Activated naive CD4-positive, alpha-beta T cell treated with anti-CD3 and anti-CD28 coated beads, Interleukin-2, amount 50 U/mL, for 24 hours (primary cell): Measurements from ENCODE around the gene CBX5.
"Not testable (repeated sequence)": the region's sequence is repeated elsewhere in the genome, so short reads cannot be mapped to it uniquely, and the experiment has no call there.

ENCODE experiments used
- H3K27ac Mint-ChIP-seq: one replicate; pipeline ENCODE4 v1.8.0; 2021; ENCODE audit warnings: mild to moderate bottlenecking, mixed read lengths
- H3K27me3 Mint-ChIP-seq: one replicate; pipeline ENCODE4 v1.8.0; 2021; ENCODE audit warnings: mixed read lengths
- H3K36me3 Mint-ChIP-seq: one replicate; pipeline ENCODE4 v1.8.0; 2021; ENCODE audit warnings: mixed read lengths
- H3K4me1 Mint-ChIP-seq: one replicate; pipeline ENCODE4 v1.8.0; 2021; ENCODE audit warnings: mixed read lengths
- H3K4me3 Mint-ChIP-seq: one replicate; pipeline ENCODE4 v1.8.0; 2021; ENCODE audit warnings: mild to moderate bottlenecking, mixed read lengths
- H3K9me3 Mint-ChIP-seq: one replicate; pipeline ENCODE4 v1.8.0; 2021; ENCODE audit warnings: mixed read lengths

Gene CBX5

GRCh38 chr12:54279632-54280467 lies at the start of gene CBX5:
Gene CBX5 (minus strand): TSS chr12:54280122. CDS start chr12:54257650, 22,472 bp downstream.
- no peaks in the 10 kb centered on the region for H3K9me3 Mint-ChIP-seq

GRCh38 chr12:54328595-54329337 lies 48.8 kb upstream of the CBX5 start:
- H3K27ac Mint-ChIP-seq: peak overlapping the region; percentile 70
- H3K36me3 Mint-ChIP-seq: peaks cover 7% of the 10 kb centered on the region
- peak overlapping the region; percentile 75 for H3K4me3 Mint-ChIP-seq
- no peaks in the 10 kb centered on the region for H3K9me3 Mint-ChIP-seq
- H3K27me3 Mint-ChIP-seq: no peaks in the 10 kb centered on the region
- H3K4me1 Mint-ChIP-seq: peaks cover 66% of the 10 kb centered on the region

More at GRCh38 chr12:54279632-54280467, at the start of gene CBX5:
- H3K36me3 Mint-ChIP-seq: peaks cover 4% of the 10 kb centered on the region
- no peaks in the 10 kb centered on the region for H3K27me3 Mint-ChIP-seq
- no peak within 1 kb of the TSS for H3K27ac Mint-ChIP-seq
- no peak within 1 kb of the TSS for H3K4me3 Mint-ChIP-seq
- H3K4me1 Mint-ChIP-seq: peaks cover 49% of the 10 kb centered on the region

GRCh38 chr12:54325442-54326109 lies 45.7 kb upstream of the CBX5 start:
- not testable (repeated sequence) for H3K27me3 Mint-ChIP-seq, H3K9me3 Mint-ChIP-seq, H3K36me3 Mint-ChIP-seq
- peak overlapping the region; percentile 96 for H3K27ac Mint-ChIP-seq
- H3K4me3 Mint-ChIP-seq: peak overlapping the region; percentile 100
- H3K4me1 Mint-ChIP-seq: peaks cover 46% of the 10 kb centered on the region

- Mint-ChIP-seq H3K9me3 (no peaks in the 10 kb centered on the region), H3K27ac (peak within 1 kb of the TSS; percentile 96), H3K4me3 (peak within 1 kb of the TSS; percentile 100), H3K27me3 (no peaks in the 10 kb centered on the region), H3K36me3 (peaks cover 6% of the 10 kb centered on the region), H3K4me1 (peaks cover 38% of the 10 kb centered on the region)
Measured at GRCh38 chr12:54324617-54325441, 44.9 kb upstream of the CBX5 start, which contains the start of gene COPZ1. Gene COPZ1 (plus strand): TSS chr12:54325131. CDS start chr12:54325164, 33 bp downstream.

GRCh38 chr12:54321363-54321762 lies 41.4 kb upstream of the CBX5 start:
- peaks cover 13% of the 10 kb centered on the region for H3K4me1 Mint-ChIP-seq
- no peaks in the 10 kb centered on the region for H3K9me3 Mint-ChIP-seq
- no peaks in the 10 kb centered on the region for H3K27me3 Mint-ChIP-seq
- peaks cover 4% of the 10 kb centered on the region for H3K36me3 Mint-ChIP-seq
- H3K4me3 Mint-ChIP-seq: no peak overlapping the region
- no peak overlapping the region for H3K27ac Mint-ChIP-seq

- H3K27ac Mint-ChIP-seq, H3K9me3 Mint-ChIP-seq, H3K27me3 Mint-ChIP-seq, H3K4me3 Mint-ChIP-seq, H3K36me3 Mint-ChIP-seq, H3K4me1 Mint-ChIP-seq: not testable (repeated sequence)
Measured at GRCh38 chr12:54312309-54312708, 32.4 kb upstream of the CBX5 start.

- Mint-ChIP-seq H3K4me3 (no peak overlapping the region), H3K4me1 (no peaks in the 10 kb centered on the region), H3K9me3 (no peaks in the 10 kb centered on the region), H3K27ac (no peak overlapping the region), H3K36me3 (no peaks in the 10 kb centered on the region), H3K27me3 (peaks cover 1% of the 10 kb centered on the region)
Measured at GRCh38 chr12:54311051-54311450, 31.1 kb upstream of the CBX5 start.

- H3K27ac Mint-ChIP-seq: no peak overlapping the region
- no peak overlapping the region for H3K4me3 Mint-ChIP-seq
- H3K27me3 Mint-ChIP-seq: peaks cover 15% of the 10 kb centered on the region
- no peaks in the 10 kb centered on the region for H3K4me1 Mint-ChIP-seq
- no peaks in the 10 kb centered on the region for H3K9me3 Mint-ChIP-seq
- no peaks in the 10 kb centered on the region for H3K36me3 Mint-ChIP-seq
Measured at GRCh38 chr12:54306925-54307741, 27.2 kb upstream of the CBX5 start.

GRCh38 chr12:54304187-54304810 lies 24.4 kb upstream of the CBX5 start:
- Mint-ChIP-seq H3K4me1 (peaks cover 11% of the 10 kb centered on the region), H3K27ac (no peak overlapping the region), H3K27me3 (peaks cover 26% of the 10 kb centered on the region), H3K9me3 (no peaks in the 10 kb centered on the region), H3K4me3 (no peak overlapping the region), H3K36me3 (no peaks in the 10 kb centered on the region)

GRCh38 chr12:54303640-54304039 lies 23.7 kb upstream of the CBX5 start:
- Mint-ChIP-seq H3K36me3 (no peaks in the 10 kb centered on the region), H3K27ac (no peak overlapping the region), H3K4me1 (peaks cover 11% of the 10 kb centered on the region), H3K4me3 (no peak overlapping the region), H3K27me3 (peaks cover 29% of the 10 kb centered on the region), H3K9me3 (no peaks in the 10 kb centered on the region)

GRCh38 chr12:54301428-54302048 lies 21.6 kb upstream of the CBX5 start:
- peaks cover 28% of the 10 kb centered on the region for H3K27me3 Mint-ChIP-seq
- no peaks in the 10 kb centered on the region for H3K9me3 Mint-ChIP-seq
- peaks cover 16% of the 10 kb centered on the region for H3K4me1 Mint-ChIP-seq
- no peak overlapping the region for H3K27ac Mint-ChIP-seq
- H3K36me3 Mint-ChIP-seq: no peaks in the 10 kb centered on the region
- H3K4me3 Mint-ChIP-seq: no peak overlapping the region

GRCh38 chr12:54300732-54301427 lies 21.0 kb upstream of the CBX5 start, which contains the start of gene NFE2:
Gene NFE2 (minus strand): TSS chr12:54301015. CDS start chr12:54295248, 5,767 bp downstream.
- peaks cover 16% of the 10 kb centered on the region for H3K4me1 Mint-ChIP-seq
- no peaks in the 10 kb centered on the region for H3K9me3 Mint-ChIP-seq
- no peaks in the 10 kb centered on the region for H3K36me3 Mint-ChIP-seq
- H3K27ac Mint-ChIP-seq: no peak within 1 kb of the TSS
- H3K27me3 Mint-ChIP-seq: peaks cover 28% of the 10 kb centered on the region
- H3K4me3 Mint-ChIP-seq: no peak within 1 kb of the TSS

GRCh38 chr12:54300225-54300731 lies 20.4 kb upstream of the CBX5 start:
- H3K27me3 Mint-ChIP-seq: peaks cover 28% of the 10 kb centered on the region
- peaks cover 16% of the 10 kb centered on the region for H3K4me1 Mint-ChIP-seq
- no peaks in the 10 kb centered on the region for H3K36me3 Mint-ChIP-seq
- H3K9me3 Mint-ChIP-seq: no peaks in the 10 kb centered on the region
- H3K27ac Mint-ChIP-seq: no peak overlapping the region
- H3K4me3 Mint-ChIP-seq: no peak overlapping the region
